PFSK-1 (cell line): Measurements from ENCODE around the gene GALNT18.
A peak's percentile ranks its signal among the peaks of the same experiment; 100 is the strongest.

Source experiments
- FOXP2 ChIP-seq: optimal IDR thresholded peaks from 2 replicates; pipeline ENCODE3; 2011; ENCODE audit warnings: borderline replicate concordance, control low read depth, inconsistent platforms; ENCODE audit not compliant: insufficient read depth; ENCODE audit errors: extremely low read length, extremely low read depth
- POLR2AphosphoS5 ChIP-seq: IDR thresholded peaks from 2 replicates; pipeline ENCODE4 v1.6.1; 2012; ENCODE audit warnings: low read depth, mild to moderate bottlenecking, control low read depth, low read length, moderate library complexity
- SIN3A ChIP-seq: IDR thresholded peaks from 2 replicates; pipeline ENCODE4 v1.6.1; 2012; ENCODE audit warnings: mild to moderate bottlenecking, low read length, moderate library complexity, borderline replicate concordance; ENCODE audit not compliant: insufficient read depth
- TAF1 ChIP-seq: IDR thresholded peaks from 2 replicates; pipeline ENCODE4 v1.6.1; 2012; ENCODE audit warnings: low read length, control low read depth, borderline replicate concordance; ENCODE audit not compliant: insufficient read depth
- TF ChIP-seq, protein P1 (sequence below), 2 experiments: IDR thresholded peaks; 2 replicates each; pipeline versions ENCODE4 v1.6.1 to v1.8.0; 2011 to 2012; ENCODE audit warnings: low read depth in 2 of 2, low read length in 2 of 2, control low read depth in 1 of 2, inconsistent platforms in 1 of 2, mild to moderate bottlenecking in 1 of 2, moderate library complexity in 1 of 2; ENCODE audit not compliant: insufficient read depth in 1 of 2

Gene GALNT18

DNA sequence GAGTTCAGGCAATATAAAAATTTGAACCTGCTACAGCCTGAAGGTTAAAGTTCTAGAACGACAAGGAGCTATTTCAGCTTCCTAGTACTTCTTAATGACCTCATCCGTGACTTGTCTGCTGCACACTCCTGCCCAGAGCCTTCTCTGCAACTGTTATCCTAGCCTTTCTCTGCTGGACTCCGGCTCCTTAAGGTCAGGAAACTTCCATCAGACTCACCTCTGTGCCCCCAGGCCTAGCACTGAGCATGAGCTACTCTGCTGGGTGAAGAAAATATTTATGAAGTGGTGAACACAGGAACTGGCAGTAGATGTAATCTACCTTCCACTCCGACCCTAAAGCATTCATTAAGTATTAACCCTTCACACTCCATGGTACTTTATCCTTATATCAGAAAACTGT, 287.2 kb downstream of the GALNT18 start:
- TF ChIP-seq FOXP2 (no peak), TAF1 (no peak), SIN3A (no peak), POLR2AphosphoS5 (no peak)
- TF ChIP-seq, protein P1, sequence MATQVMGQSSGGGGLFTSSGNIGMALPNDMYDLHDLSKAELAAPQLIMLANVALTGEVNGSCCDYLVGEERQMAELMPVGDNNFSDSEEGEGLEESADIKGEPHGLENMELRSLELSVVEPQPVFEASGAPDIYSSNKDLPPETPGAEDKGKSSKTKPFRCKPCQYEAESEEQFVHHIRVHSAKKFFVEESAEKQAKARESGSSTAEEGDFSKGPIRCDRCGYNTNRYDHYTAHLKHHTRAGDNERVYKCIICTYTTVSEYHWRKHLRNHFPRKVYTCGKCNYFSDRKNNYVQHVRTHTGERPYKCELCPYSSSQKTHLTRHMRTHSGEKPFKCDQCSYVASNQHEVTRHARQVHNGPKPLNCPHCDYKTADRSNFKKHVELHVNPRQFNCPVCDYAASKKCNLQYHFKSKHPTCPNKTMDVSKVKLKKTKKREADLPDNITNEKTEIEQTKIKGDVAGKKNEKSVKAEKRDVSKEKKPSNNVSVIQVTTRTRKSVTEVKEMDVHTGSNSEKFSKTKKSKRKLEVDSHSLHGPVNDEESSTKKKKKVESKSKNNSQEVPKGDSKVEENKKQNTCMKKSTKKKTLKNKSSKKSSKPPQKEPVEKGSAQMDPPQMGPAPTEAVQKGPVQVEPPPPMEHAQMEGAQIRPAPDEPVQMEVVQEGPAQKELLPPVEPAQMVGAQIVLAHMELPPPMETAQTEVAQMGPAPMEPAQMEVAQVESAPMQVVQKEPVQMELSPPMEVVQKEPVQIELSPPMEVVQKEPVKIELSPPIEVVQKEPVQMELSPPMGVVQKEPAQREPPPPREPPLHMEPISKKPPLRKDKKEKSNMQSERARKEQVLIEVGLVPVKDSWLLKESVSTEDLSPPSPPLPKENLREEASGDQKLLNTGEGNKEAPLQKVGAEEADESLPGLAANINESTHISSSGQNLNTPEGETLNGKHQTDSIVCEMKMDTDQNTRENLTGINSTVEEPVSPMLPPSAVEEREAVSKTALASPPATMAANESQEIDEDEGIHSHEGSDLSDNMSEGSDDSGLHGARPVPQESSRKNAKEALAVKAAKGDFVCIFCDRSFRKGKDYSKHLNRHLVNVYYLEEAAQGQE (IDR thresholded peaks at IDR 0.05; ENCODE audit: insufficient read depth in 1 of 2, low read depth in 2 of 2, low read length in 2 of 2) = 0 out of 4 replicates have a peak, but pooled peaks of 1 of the 2 experiments have one; percentile 37

DNA sequence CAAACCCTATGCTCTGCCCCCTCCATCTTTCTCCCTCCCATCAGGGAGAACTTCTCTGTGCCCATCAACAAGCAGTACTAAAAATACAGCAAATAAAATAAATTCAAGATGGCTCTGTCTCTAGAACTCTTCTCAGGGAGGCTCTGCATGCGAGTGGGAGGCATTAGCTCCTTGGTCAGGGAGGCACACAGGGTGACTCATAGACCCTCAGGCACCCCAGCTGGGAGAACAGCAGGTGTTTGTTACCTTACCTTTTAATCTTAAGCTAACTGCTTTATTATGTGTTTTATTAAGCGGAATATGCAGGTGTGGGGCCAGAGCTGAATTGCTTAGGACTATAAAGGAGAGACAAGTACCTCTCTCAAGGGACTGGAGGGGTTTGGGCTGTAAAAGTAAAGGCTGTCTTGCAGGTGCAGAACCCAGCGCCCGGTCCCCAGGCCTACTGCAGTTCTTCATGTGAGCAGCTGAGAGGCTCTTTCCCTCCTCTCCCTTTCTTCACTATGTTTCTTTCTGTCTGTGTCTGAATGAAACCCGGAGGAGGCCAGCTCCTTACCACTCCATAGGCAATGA, 289.6 kb downstream of the GALNT18 start:
- TF ChIP-seq TAF1 (no peak), POLR2AphosphoS5 (no peak), FOXP2 (no peak), SIN3A (no peak)
- TF ChIP-seq, protein P1 (IDR thresholded peaks at IDR 0.05; ENCODE audit: insufficient read depth in 1 of 2, low read depth in 2 of 2, low read length in 2 of 2) = no peak

DNA sequence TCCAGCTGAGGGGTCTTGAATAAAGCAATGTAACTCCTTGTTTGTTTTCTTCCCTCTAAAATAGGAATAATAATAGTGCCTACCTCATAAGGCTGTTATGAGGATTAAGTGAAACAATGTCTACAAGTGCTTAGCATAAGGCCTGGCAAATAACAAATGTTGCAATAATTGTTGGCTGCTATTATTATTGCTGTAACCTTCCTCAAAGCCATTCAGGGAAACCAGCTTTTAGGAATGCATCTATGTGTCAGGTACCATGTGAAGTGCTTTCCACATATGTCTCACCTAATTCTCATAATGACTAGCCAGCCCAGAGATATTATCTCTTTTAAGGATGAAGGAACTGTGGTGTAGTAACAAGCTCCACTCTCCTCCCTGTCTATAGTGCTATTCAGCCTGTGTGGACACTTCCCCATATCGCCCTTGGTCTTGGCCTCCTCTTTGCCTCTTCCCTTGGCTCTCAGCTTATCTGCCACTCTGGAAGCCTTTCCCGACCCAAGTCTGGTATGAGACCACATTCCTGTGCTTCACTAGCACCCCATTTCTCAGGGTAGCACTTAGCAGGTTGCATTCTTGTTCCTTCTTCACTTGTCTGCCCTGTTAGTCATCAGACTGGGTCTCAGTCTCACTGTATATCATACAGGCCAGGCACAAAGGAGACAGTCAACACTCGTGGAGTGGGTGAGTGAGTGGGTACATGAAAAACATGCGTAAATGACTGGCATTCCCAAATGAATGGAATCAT, 292.6 kb downstream of the GALNT18 start:
- TF ChIP-seq POLR2AphosphoS5 (no peak), FOXP2 (no peak), TAF1 (no peak)

DNA sequence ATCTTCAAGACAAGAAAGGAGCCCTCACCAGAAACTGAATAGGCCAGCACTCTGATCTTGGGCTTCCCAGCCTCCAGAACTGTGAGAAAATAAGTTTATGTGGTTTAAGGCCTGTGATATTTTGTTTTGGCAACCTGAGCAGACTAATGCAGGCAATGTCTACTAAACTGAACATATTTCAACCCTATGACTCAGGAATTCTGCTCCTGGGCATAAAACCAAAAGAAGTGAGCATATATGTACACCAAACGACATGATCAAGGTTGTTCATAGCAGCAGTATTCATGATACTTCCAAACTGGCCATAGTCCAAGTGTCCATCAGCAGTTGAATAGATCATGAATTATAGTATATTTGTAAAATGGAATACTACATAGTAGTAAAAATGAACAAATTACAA, 297.7 kb downstream of the GALNT18 start:
- TF ChIP-seq FOXP2 = no peak
- TF ChIP-seq, protein P1 (IDR thresholded peaks at IDR 0.05; ENCODE audit: insufficient read depth in 1 of 2, low read depth in 2 of 2, low read length in 2 of 2) = no peak
- TF ChIP-seq TAF1 = no peak
- no peak for TF ChIP-seq SIN3A
- no peak for TF ChIP-seq POLR2AphosphoS5

DNA sequence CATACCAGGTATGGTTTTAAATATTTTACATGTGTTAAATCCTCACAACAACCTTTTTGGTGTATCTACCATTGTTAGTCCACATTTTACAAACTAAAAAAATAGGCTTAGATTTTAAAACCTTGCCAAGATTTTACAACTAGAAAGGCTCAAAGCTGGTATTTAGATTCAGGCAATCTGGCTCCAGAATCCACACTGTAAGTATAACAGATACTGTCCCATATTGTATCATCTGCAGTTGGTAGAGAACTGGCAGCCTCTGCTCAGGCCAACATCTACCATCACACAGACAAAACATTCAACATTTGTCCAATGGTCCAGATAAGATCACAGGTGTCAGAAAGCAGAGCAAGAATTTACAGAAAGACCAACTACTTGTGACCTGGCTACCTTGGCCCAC, 299.7 kb downstream of the GALNT18 start:
- TF ChIP-seq SIN3A (no peak), FOXP2 (no peak), TAF1 (no peak)
- TF ChIP-seq, protein P1 (IDR thresholded peaks at IDR 0.05; ENCODE audit: insufficient read depth in 1 of 2, low read depth in 2 of 2, low read length in 2 of 2) = no peak
